Measurements from ENCODE around the gene FOXP1. TPM values are rescaled to one million over a fixed set of nuclear protein-coding genes. Genes with fewer than 3 reads are reported as not detected.

FOXP1 gene
- total and polyA plus RNA-seq, 2 donors from 2014 or later, result 6.7 to 87.2 TPM

GRCh38 chr3:71117572-71118247 lies 465.8 kb downstream of the FOXP1 start:
- Histone ChIP-seq H3K4me1 (ENCODE audit: control insufficient read depth in 2 of 3, insufficient read depth in 2 of 3, low read depth in 1 of 3, low read length in 3 of 3) (no peaks in the 10 kb centered on the region), H3K4me3 (ENCODE audit: low read length in 3 of 3) (no peak overlapping the region), H3K9me3 (ENCODE audit: control insufficient read depth in 2 of 3, insufficient read depth in 1 of 3, low read length in 3 of 3) (no peaks in the 10 kb centered on the region), H3K36me3 (ENCODE audit: control insufficient read depth in 2 of 3, insufficient read depth in 3 of 3, low read length in 3 of 3) (no peaks in the 10 kb centered on the region), H3K27me3 (ENCODE audit: control insufficient read depth, insufficient read depth, low read length) (no peaks in the 10 kb centered on the region), H3K27ac (ENCODE audit: low read depth in 2 of 2, low read length in 2 of 2) (no peak overlapping the region), H3K9ac (ENCODE audit: low read length in 3 of 3) (no peak overlapping the region)
- DNase-seq (peak in 2 of 5 donors; percentile 63 to 69), FAIRE-seq (no peak)
- intact Hi-C loops (cut with DNase I), result no loop called here
- no peak for TF ChIP-seq CTCF (IDR thresholded peaks at IDR 0.05; ENCODE audit: borderline replicate concordance, extremely low read depth, insufficient read depth)

GRCh38 chr3:71114610-71115009 lies 468.9 kb downstream of the FOXP1 start:
- H3K9me3 ChIP-seq (ENCODE audit: control insufficient read depth in 2 of 3, insufficient read depth in 1 of 3, low read length in 3 of 3), result no peaks in the 10 kb centered on the region
- no peak for DNase-seq
- H3K4me3 ChIP-seq (ENCODE audit: low read length in 3 of 3), result no peak overlapping the region
- H3K9ac ChIP-seq (ENCODE audit: low read length in 3 of 3), result no peak overlapping the region
- no peaks in the 10 kb centered on the region for H3K4me1 ChIP-seq (ENCODE audit: control insufficient read depth in 2 of 3, insufficient read depth in 2 of 3, low read depth in 1 of 3, low read length in 3 of 3)
- FAIRE-seq, result no peak
- H3K36me3 ChIP-seq (ENCODE audit: control insufficient read depth in 2 of 3, insufficient read depth in 3 of 3, low read length in 3 of 3), result peaks cover 0 to 4% (median 0%) of the 10 kb centered on the region in 3 donors
- H3K27me3 ChIP-seq (ENCODE audit: control insufficient read depth, insufficient read depth, low read length), result no peaks in the 10 kb centered on the region
- intact Hi-C loops (cut with DNase I), result no loop called here
- TF ChIP-seq CTCF (IDR thresholded peaks at IDR 0.05; ENCODE audit: borderline replicate concordance, extremely low read depth, insufficient read depth), result no peak
- no peak overlapping the region for H3K27ac ChIP-seq (ENCODE audit: low read depth in 2 of 2, low read length in 2 of 2)

GRCh38 chr3:71112576-71112975 lies 471.0 kb downstream of the FOXP1 start:
- H3K27ac ChIP-seq (ENCODE audit: low read depth in 2 of 2, low read length in 2 of 2), result no peak overlapping the region
- no peak for FAIRE-seq
- H3K4me3 ChIP-seq (ENCODE audit: low read length in 3 of 3), result no peak overlapping the region
- no peaks in the 10 kb centered on the region for H3K9me3 ChIP-seq (ENCODE audit: control insufficient read depth in 2 of 3, insufficient read depth in 1 of 3, low read length in 3 of 3)
- H3K27me3 ChIP-seq (ENCODE audit: control insufficient read depth, insufficient read depth, low read length), result no peaks in the 10 kb centered on the region
- peak in 1 of 5 donors; percentile 42 for DNase-seq
- H3K36me3 ChIP-seq (ENCODE audit: control insufficient read depth in 2 of 3, insufficient read depth in 3 of 3, low read length in 3 of 3), result peaks cover 0 to 4% (median 0%) of the 10 kb centered on the region in 3 donors
- TF ChIP-seq CTCF (IDR thresholded peaks at IDR 0.05; ENCODE audit: borderline replicate concordance, extremely low read depth, insufficient read depth), result no peak
- intact Hi-C loops (cut with DNase I), result no loop called here
- no peaks in the 10 kb centered on the region for H3K4me1 ChIP-seq (ENCODE audit: control insufficient read depth in 2 of 3, insufficient read depth in 2 of 3, low read depth in 1 of 3, low read length in 3 of 3)
- H3K9ac ChIP-seq (ENCODE audit: low read length in 3 of 3), result no peak overlapping the region
